Peyer's patch (tissue), 4 donors: ENCODE measurements around the gene KDSR. TPM values are rescaled to one million over a fixed set of nuclear protein-coding genes. Genes with fewer than 3 reads are reported as not detected.

Experiments
- DNase-seq, 3 donors: peaks; one replicate each; pipeline ENCODE4 v3.0.0-alpha.2; 2017 to 2019
- H3K27ac ChIP-seq, 4 donors: fragments of 200-600 bp; sonication (generic); one replicate each; pipeline ENCODE4 v1.5.1; 2016 to 2019
- H3K27me3 ChIP-seq, 2 donors: fragments of 200-600 bp; sonication (generic); one replicate each; pipeline ENCODE4 v1.5.1; 2019
- H3K36me3 ChIP-seq, 3 donors: fragments of 200-600 bp; sonication (generic); one replicate each; pipeline ENCODE4 v1.5.1; 2016 to 2019
- H3K4me1 ChIP-seq, 4 donors: fragments of 200-600 bp; sonication (generic); one replicate each; pipeline ENCODE4 v1.5.1; 2016 to 2019
- H3K4me3 ChIP-seq, 4 donors: fragments of 200-600 bp; sonication (generic); 1 replicate in 3 of 4; 2 replicates in 1 of 4; pipeline ENCODE4 v1.5.1; 2016 to 2019; ENCODE audit warnings: mild to moderate bottlenecking in 1 of 4
- H3K9me3 ChIP-seq, 4 donors: fragments of 200-600 bp; sonication (generic); one replicate each; pipeline ENCODE4 v1.5.1; 2016 to 2019; ENCODE audit warnings: mild to moderate bottlenecking in 1 of 4
- CTCF ChIP-seq, 6 experiments: fragments of 450-650 bp in 4 of 6; fragments of 200-600 bp in 2 of 6; sonication (generic) in 1 of 6; IDR thresholded peaks; one replicate each; pipeline ENCODE4 v1.5.1; 2017 to 2019; ENCODE audit warnings: antibody characterized with exemption in 6 of 6, mild to moderate bottlenecking in 3 of 6, moderate library complexity in 1 of 6
- POLR2A ChIP-seq, 2 donors: fragments of 450-650 bp; IDR thresholded peaks; one replicate each; pipeline ENCODE4 v1.5.1; 2017; ENCODE audit warnings: antibody characterized with exemption in 2 of 2, mild to moderate bottlenecking in 2 of 2, moderate library complexity in 2 of 2
- total RNA-seq, 4 donors: library from RNA; depleted of rRNA; stranded (reverse); fragments of >200 nt; gene quantifications; one replicate each; pipeline ENCODE4 v1.1.0, GENCODE V29; 2016

Gene KDSR
- total RNA-seq, 4 donors from 2014 or later: 7.4 to 33.2 (median 31.6) TPM

- DNase-seq: no peak
- no peak overlapping the region for H3K4me3 ChIP-seq
- H3K27ac ChIP-seq: peak overlapping the region in 2 of 4 donors; percentile 68 to 83
- H3K27me3 ChIP-seq: no peaks in the 10 kb centered on the region
- no peaks in the 10 kb centered on the region for H3K9me3 ChIP-seq
- TF ChIP-seq CTCF (IDR thresholded peaks at IDR 0.05) (no peak), POLR2A (IDR thresholded peaks at IDR 0.05) (no peak)
- H3K36me3 ChIP-seq: no peaks in the 10 kb centered on the region
- H3K4me1 ChIP-seq: peaks cover 0 to 28% (median 9%) of the 10 kb centered on the region in 4 donors
Observed at GRCh38 chr18:63283305-63284094, 83.5 kb downstream of the KDSR start.

- no peaks in the 10 kb centered on the region for H3K9me3 ChIP-seq
- DNase-seq: no peak
- H3K4me3 ChIP-seq: no peak overlapping the region
- H3K27me3 ChIP-seq: no peaks in the 10 kb centered on the region
- peak overlapping the region in 2 of 4 donors; percentile 68 to 83 for H3K27ac ChIP-seq
- H3K36me3 ChIP-seq: no peaks in the 10 kb centered on the region
- H3K4me1 ChIP-seq: peaks cover 0 to 23% (median 9%) of the 10 kb centered on the region in 4 donors
- no peak for TF ChIP-seq POLR2A (IDR thresholded peaks at IDR 0.05)
Observed at GRCh38 chr18:63282793-63283192, 84.2 kb downstream of the KDSR start.

Other genes starting within 250 kb of the KDSR start
- 10 to 100 TPM; 16.2 to 54.5 (median 20.7) TPM for gene BCL2, start 47.4 kb downstream of the KDSR start, total RNA-seq
- gene VPS4B, start 55.3 kb upstream of the KDSR start, total RNA-seq: 10 to 100 TPM; 34.7 to 68.7 (median 47.0) TPM
- 10 to 100 TPM in 2 of 4 donors, 1 to 10 TPM in 2; 5.2 to 26.1 (median 14.7) TPM for gene SERPINB5, start 109.8 kb upstream of the KDSR start, total RNA-seq
- gene SERPINB12, start 175.2 kb upstream of the KDSR start, total RNA-seq: not detected
- not detected for gene SERPINB13, start 220.1 kb upstream of the KDSR start, total RNA-seq